PC-3 (cell line): ENCODE measurements around the gene SKAP1. TPM values are rescaled to one million over a fixed set of nuclear protein-coding genes. Genes with fewer than 3 reads are reported as not detected.

Experiments used
- ATAC-seq: fragments of 200-7000 bp; cut with Tn5 transposase; 2 replicates; pipeline ENCODE4 v1.9.1; 2020; ENCODE audit warnings: mild to moderate bottlenecking, moderate library complexity
- BruUV-seq: library from RNA; stranded (reverse); fragments of 400-500 nt; replicated peaks from 2 replicates; lab custom pipeline; 2021; lab: Mats Ljungman, UMichigan
- CTCF ChIA-PET: fragments of 300-600 bp; sonication (Branson Sonifier 250); formaldehyde crosslinking; loops from one replicate; lab custom pipeline; 2022; ENCODE audit warnings: antibody characterized with exemption; lab: Charles Lee
- POLR2A ChIA-PET: fragments of 300-600 bp; sonication (Branson Sonifier 250); formaldehyde crosslinking; loops from one replicate; lab custom pipeline; 2022; ENCODE audit warnings: antibody characterized with exemption; ENCODE audit not compliant: unreplicated experiment; lab: Charles Lee
- DNase-seq: peaks from one replicate; pipeline ENCODE4 v3.0.0-alpha.2; 2015
- H2AFZ ChIP-seq: fragments of 300-600 bp; sonication (generic); 2 replicates; pipeline ENCODE4 v1.6.0; 2016; ENCODE audit warnings: antibody characterized with exemption, low read length
- H3F3A ChIP-seq: fragments of 300-600 bp; sonication (generic); one replicate; pipeline ENCODE4 v1.6.0; 2017; ENCODE audit warnings: antibody characterized with exemption, low read length, control low read depth, mild to moderate bottlenecking; ENCODE audit not compliant: unreplicated experiment
- H3K27ac ChIP-seq: fragments of 300-600 bp; sonication (generic); 2 replicates; pipeline ENCODE4 v1.5.1; 2016; ENCODE audit warnings: mild to moderate bottlenecking, low read length
- H3K27me3 ChIP-seq: fragments of 300-600 bp; sonication (generic); 2 replicates; pipeline ENCODE4 v1.6.1; 2016; ENCODE audit warnings: low read length, mixed read lengths
- H3K36me3 ChIP-seq: fragments of 300-600 bp; sonication (generic); 2 replicates; pipeline ENCODE4 v1.6.1; 2016; ENCODE audit warnings: low read depth, mixed run types, low read length, mixed read lengths
- H3K4me1 ChIP-seq: fragments of 300-600 bp; sonication (generic); 2 replicates; pipeline ENCODE4 v1.5.1; 2016; ENCODE audit warnings: low read length; ENCODE audit not compliant: insufficient read depth
- H3K4me2 ChIP-seq: fragments of 300-600 bp; sonication (generic); 2 replicates; pipeline ENCODE4 v1.6.0; 2016; ENCODE audit warnings: low read length
- H3K4me3 ChIP-seq: fragments of 300-600 bp; sonication (generic); 2 replicates; pipeline ENCODE4 v1.5.1; 2016; ENCODE audit warnings: mild to moderate bottlenecking, low read length, mixed read lengths
- H3K79me2 ChIP-seq: fragments of 300-600 bp; sonication (generic); 2 replicates; pipeline ENCODE4 v1.6.1; 2017; ENCODE audit warnings: low read length, mixed read lengths
- H3K9ac ChIP-seq: fragments of 300-600 bp; sonication (generic); 2 replicates; pipeline ENCODE4 v1.6.0; 2016; ENCODE audit warnings: mild to moderate bottlenecking, low read length
- H3K9me2 ChIP-seq: fragments of 300-600 bp; sonication (generic); replicated peaks from 2 replicates; pipeline ENCODE4 v1.6.1; 2016; ENCODE audit warnings: mixed run types, low read length, mixed read lengths
- H3K9me3 ChIP-seq: fragments of 300-600 bp; sonication (generic); 2 replicates; pipeline ENCODE4 v1.6.1; 2016; ENCODE audit warnings: low read length, mixed read lengths
- H4K20me1 ChIP-seq: fragments of 300-600 bp; sonication (generic); 2 replicates; pipeline ENCODE4 v1.6.1; 2016; ENCODE audit warnings: low read length, mixed read lengths
- CTCF ChIP-seq: fragments of 300-600 bp; sonication (generic); conservative IDR thresholded peaks from 2 replicates; pipeline ENCODE4 v1.5.1; 2017; ENCODE audit warnings: antibody characterized with exemption, low read depth, mild to moderate bottlenecking, low read length
- EZH2 ChIP-seq: fragments of 300-600 bp; sonication (generic); IDR thresholded peaks from one replicate; pipeline ENCODE4 v1.6.1; 2017; ENCODE audit warnings: antibody characterized with exemption, mild to moderate bottlenecking, low read length; ENCODE audit not compliant: unreplicated experiment
- EZH2phosphoT487 ChIP-seq: fragments of 300-600 bp; sonication (generic); IDR thresholded peaks from 2 replicates; pipeline ENCODE4 v1.6.1; 2018; ENCODE audit warnings: mild to moderate bottlenecking, antibody characterized with exemption, low read length, borderline replicate concordance
- intact Hi-C: fragments of 100-400 bp; cut with micrococcal nuclease; formaldehyde crosslinking; loops from 2 replicates; pipeline ENCODE4 v1.9.0; 2023
- total RNA-seq: library from RNA; depleted of rRNA; stranded (reverse); fragments of >200 nt; gene quantifications from 2 replicates; pipeline ENCODE4 v1.2.3, GENCODE V29; 2014

Gene SKAP1
- total RNA-seq, 1 experiment from 2014 or later, result not detected

- H3K27ac ChIP-seq, result no peak overlapping the region
- DNase-seq (peak; percentile 96), ATAC-seq (peak; percentile 87)
- H2AFZ ChIP-seq, result peak overlapping the region; percentile 39; the same call in 1 of the 2 replicates
- TF ChIP-seq EZH2phosphoT487 (no peak), CTCF (peak; percentile 97), EZH2 (no peak)
- H3K9me3 ChIP-seq, result no peaks in the 10 kb centered on the region
- H3K4me3 ChIP-seq, result no peak overlapping the region
- H3K4me2 ChIP-seq, result peak overlapping the region; percentile 42
- H3K9ac ChIP-seq, result no peak overlapping the region
- H3K9me2 ChIP-seq, result no peaks in the 10 kb centered on the region
- intact Hi-C loops, result loop anchor here (1.0 to 2.0 kb wide), 4 partner anchors 31 to 106 kb away; partner anchors contain the start of gene CBX1
- ChIA-PET CTCF (interaction anchor here (0.6 to 1.5 kb wide), 7 partner anchors 34 to 106 kb away, joined by 3 to 16 read pairs (median 4); no protein-coding TSS in a partner anchor), POLR2A (no interaction called here)
- H4K20me1 ChIP-seq, result no peaks in the 10 kb centered on the region
- H3K4me1 ChIP-seq, result peaks cover 15% of the 10 kb centered on the region
- no peaks in the 10 kb centered on the region for H3K36me3 ChIP-seq
- H3F3A ChIP-seq, result no peaks in the 10 kb centered on the region
- no peaks in the 10 kb centered on the region for H3K79me2 ChIP-seq
- no TSS peak for BruUV-seq
- H3K27me3 ChIP-seq, result no peaks in the 10 kb centered on the region
Measured at GRCh38 chr17:48131216-48131824, 298.7 kb downstream of the SKAP1 start.

- H2AFZ ChIP-seq, result no peak overlapping the region
- no peak for TF ChIP-seq CTCF
- no peak for TF ChIP-seq EZH2
- no peak for TF ChIP-seq EZH2phosphoT487
- POLR2A ChIA-PET, result no interaction called here
- no peak overlapping the region for H3K4me2 ChIP-seq
- no peaks in the 10 kb centered on the region for H3K79me2 ChIP-seq
- H3K9ac ChIP-seq, result no peak overlapping the region
- DNase-seq (no peak), ATAC-seq (no peak)
- intact Hi-C loops, result loop anchor here (2.0 kb wide), 1 partner anchor 29 kb away; the partner anchor contains the start of gene CBX1
- H3K9me3 ChIP-seq, result no peaks in the 10 kb centered on the region
- no peak overlapping the region for H3K27ac ChIP-seq
- H3K27me3 ChIP-seq, result no peaks in the 10 kb centered on the region
- H3K4me1 ChIP-seq, result peaks cover 15% of the 10 kb centered on the region
- no peaks in the 10 kb centered on the region for H3F3A ChIP-seq
- no peaks in the 10 kb centered on the region for H3K36me3 ChIP-seq
- H3K9me2 ChIP-seq, result no peaks in the 10 kb centered on the region
- BruUV-seq, result no TSS peak
- CTCF ChIA-PET, result interaction anchor here (0.6 to 1.1 kb wide), 5 partner anchors 50 to 133 kb away, joined by 3 to 6 read pairs (median 4); no protein-coding TSS in a partner anchor
- no peaks in the 10 kb centered on the region for H4K20me1 ChIP-seq
- H3K4me3 ChIP-seq, result no peak overlapping the region
Measured at GRCh38 chr17:48129981-48130380, 300.0 kb downstream of the SKAP1 start.

DNA sequence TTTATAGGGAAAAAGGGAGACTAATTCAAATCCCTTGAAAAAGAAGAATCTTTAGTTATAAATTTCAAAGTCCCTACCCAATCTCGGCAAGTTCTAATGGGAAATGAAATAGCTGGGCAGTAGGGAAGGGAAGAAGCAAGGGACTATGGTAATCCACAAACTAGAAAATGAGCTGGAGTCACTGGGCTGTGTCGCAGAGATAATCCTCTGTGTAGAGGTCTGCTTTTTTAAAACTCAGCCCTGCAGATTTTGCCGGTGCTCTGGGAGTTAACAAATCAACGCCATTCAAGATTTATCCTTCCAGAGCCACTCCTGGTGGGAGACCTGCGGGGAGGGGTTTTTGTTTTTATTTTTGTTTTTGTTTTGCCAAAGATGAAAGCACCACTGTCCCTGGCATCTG, 301.6 kb downstream of the SKAP1 start:
- H3K9me3 ChIP-seq, result no peaks in the 10 kb centered on the region
- no peak overlapping the region for H3K4me3 ChIP-seq
- H3K27ac ChIP-seq, result no peak overlapping the region
- no peak overlapping the region for H3K4me2 ChIP-seq
- DNase-seq (no peak), ATAC-seq (no peak)
- no peak overlapping the region for H2AFZ ChIP-seq
- intact Hi-C loops, result no loop called here
- no TSS peak for BruUV-seq
- H3K79me2 ChIP-seq, result no peaks in the 10 kb centered on the region
- no peaks in the 10 kb centered on the region for H3F3A ChIP-seq
- H3K9ac ChIP-seq, result no peak overlapping the region
- H3K27me3 ChIP-seq, result no peaks in the 10 kb centered on the region
- no peak for TF ChIP-seq EZH2
- TF ChIP-seq CTCF, result no peak
- TF ChIP-seq EZH2phosphoT487, result no peak
- H3K4me1 ChIP-seq, result peaks cover 15% of the 10 kb centered on the region
- ChIA-PET POLR2A (no interaction called here), CTCF (interaction anchor here (1.1 kb wide), 1 partner anchor 48 kb away, joined by 4 read pairs; no protein-coding TSS in a partner anchor)
- no peaks in the 10 kb centered on the region for H3K9me2 ChIP-seq
- H4K20me1 ChIP-seq, result no peaks in the 10 kb centered on the region
- no peaks in the 10 kb centered on the region; the same call in 1 of the 2 replicates for H3K36me3 ChIP-seq
